Uterus (tissue), 2 donors: ENCODE results near the gene FKRP.

Source experiments
- POLR2A ChIP-seq, 2 donors: fragments of 450-650 bp; IDR thresholded peaks; one replicate each; pipeline ENCODE4 v1.6.1; 2016; ENCODE audit warnings: antibody characterized with exemption in 2 of 2, mild to moderate bottlenecking in 1 of 2, moderate library complexity in 1 of 2
- TF ChIP-seq, protein P1 (sequence below), 4 experiments: fragments of 200-600 bp in 2 of 4; fragments of 450-650 bp in 2 of 4; sonication (generic) in 2 of 4; IDR thresholded peaks; one replicate each; pipeline ENCODE4 v1.5.1; 2016 to 2019; ENCODE audit warnings: antibody characterized with exemption in 4 of 4, mild to moderate bottlenecking in 2 of 4, moderate library complexity in 1 of 4

GRCh38 chr19:46722421-46723022, 23.3 kb upstream of the FKRP start:
- TF ChIP-seq, protein P1, sequence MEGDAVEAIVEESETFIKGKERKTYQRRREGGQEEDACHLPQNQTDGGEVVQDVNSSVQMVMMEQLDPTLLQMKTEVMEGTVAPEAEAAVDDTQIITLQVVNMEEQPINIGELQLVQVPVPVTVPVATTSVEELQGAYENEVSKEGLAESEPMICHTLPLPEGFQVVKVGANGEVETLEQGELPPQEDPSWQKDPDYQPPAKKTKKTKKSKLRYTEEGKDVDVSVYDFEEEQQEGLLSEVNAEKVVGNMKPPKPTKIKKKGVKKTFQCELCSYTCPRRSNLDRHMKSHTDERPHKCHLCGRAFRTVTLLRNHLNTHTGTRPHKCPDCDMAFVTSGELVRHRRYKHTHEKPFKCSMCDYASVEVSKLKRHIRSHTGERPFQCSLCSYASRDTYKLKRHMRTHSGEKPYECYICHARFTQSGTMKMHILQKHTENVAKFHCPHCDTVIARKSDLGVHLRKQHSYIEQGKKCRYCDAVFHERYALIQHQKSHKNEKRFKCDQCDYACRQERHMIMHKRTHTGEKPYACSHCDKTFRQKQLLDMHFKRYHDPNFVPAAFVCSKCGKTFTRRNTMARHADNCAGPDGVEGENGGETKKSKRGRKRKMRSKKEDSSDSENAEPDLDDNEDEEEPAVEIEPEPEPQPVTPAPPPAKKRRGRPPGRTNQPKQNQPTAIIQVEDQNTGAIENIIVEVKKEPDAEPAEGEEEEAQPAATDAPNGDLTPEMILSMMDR (IDR thresholded peaks at IDR 0.05), result no peak
- no peak for TF ChIP-seq POLR2A (IDR thresholded peaks at IDR 0.05)
